ENCODE data around the gene SDK2. TPM values are rescaled to one million over a fixed set of nuclear protein-coding genes. Genes with fewer than 3 reads are reported as not detected.

SDK2 gene
- polyA plus RNA-seq, 1 of the 3 experiments (the other 2 are of a cell fraction) = 0.02 TPM

GRCh38 chr17:73493956-73494926, 150.0 kb downstream of the SDK2 start:
- Histone ChIP-seq H3K9ac (no peak overlapping the region), H3K27ac (ENCODE audit: low read depth in 2 of 2, low read length in 1 of 2) (peak overlapping the region in 1 of 2 experiments; percentile 92; a peak in 2 of 4 replicates), H3K79me2 (ENCODE audit: insufficient read depth) (no peaks in the 10 kb centered on the region), H4K20me1 (ENCODE audit: insufficient read depth) (no peaks in the 10 kb centered on the region), H3K4me3 (ENCODE audit: low read depth in 2 of 2, low read length in 1 of 2) (no peak overlapping the region), H2AFZ (ENCODE audit: low read depth) (no peak overlapping the region), H3K4me1 (ENCODE audit: control insufficient read depth in 1 of 2, insufficient read depth in 2 of 2, low read depth in 1 of 2, low read length in 1 of 2) (peaks cover 0 to 65% of the 10 kb centered on the region in 2 experiments; a peak in 2 of 4 replicates), H3K9me3 (no peaks in the 10 kb centered on the region), H3K4me2 (no peak overlapping the region), H3K9me2 (no peaks in the 10 kb centered on the region), H3K36me3 (replicated peaks in 1 of 2; ENCODE audit: control insufficient read depth in 1 of 2, insufficient read depth in 2 of 2, low read length in 1 of 2) (no peaks in the 10 kb centered on the region), H3F3A (replicated peaks; ENCODE audit: insufficient read depth) (no peaks in the 10 kb centered on the region), H3K27me3 (ENCODE audit: insufficient read depth) (no peaks in the 10 kb centered on the region)
- TF ChIP-seq MXI1 (IDR thresholded peaks at IDR 0.05; ENCODE audit: low read depth, low read length) = no peak
- no peak for TF ChIP-seq NRF1 (IDR thresholded peaks at IDR 0.05; ENCODE audit: low read depth, low read length)
- TF ChIP-seq RCOR1 (IDR thresholded peaks at IDR 0.05; ENCODE audit: low read length) = no peak
- no peak for TF ChIP-seq REST (IDR thresholded peaks at IDR 0.05; ENCODE audit: low read depth, low read length)
- no peak for TF ChIP-seq TCF12 (IDR thresholded peaks at IDR 0.05)
- no peak for TF ChIP-seq TAF1 (IDR thresholded peaks at IDR 0.05; ENCODE audit: borderline replicate concordance, low read depth, low read length)
- POLR2A ChIA-PET = interaction anchor here (2.8 kb wide), 1 partner anchor 20 kb away, joined by 8 read pairs; no protein-coding TSS in a partner anchor
- CTCF ChIA-PET = interaction anchor here (1.1 to 7.3 kb wide), 8 partner anchors 13 to 154 kb away, joined by 3 to 46 read pairs (median 6); no protein-coding TSS in a partner anchor
- WGBS (ENCODE audit: low lambda C conversion rate) = 32% methylated on average over 20 of the region's 24 CpGs
- peak; percentile 47 for DNase-seq

GRCh38 chr17:73492821-73493814, 151.1 kb downstream of the SDK2 start:
- H3K4me1 ChIP-seq (ENCODE audit: control insufficient read depth in 1 of 2, insufficient read depth in 2 of 2, low read depth in 1 of 2, low read length in 1 of 2) = peaks cover 0 to 59% of the 10 kb centered on the region in 2 experiments; a peak in 2 of 4 replicates
- H3K9ac ChIP-seq = no peak overlapping the region
- H3F3A ChIP-seq (replicated peaks; ENCODE audit: insufficient read depth) = no peaks in the 10 kb centered on the region
- H3K9me3 ChIP-seq = no peaks in the 10 kb centered on the region
- H3K27me3 ChIP-seq (ENCODE audit: insufficient read depth) = no peaks in the 10 kb centered on the region
- H3K79me2 ChIP-seq (ENCODE audit: insufficient read depth) = no peaks in the 10 kb centered on the region
- DNase-seq = peak; percentile 93
- no peak overlapping the region; a peak in 1 of 4 replicates for H3K4me3 ChIP-seq (ENCODE audit: low read depth in 2 of 2, low read length in 1 of 2)
- H3K36me3 ChIP-seq (replicated peaks in 1 of 2; ENCODE audit: control insufficient read depth in 1 of 2, insufficient read depth in 2 of 2, low read length in 1 of 2) = no peaks in the 10 kb centered on the region
- CTCF ChIA-PET = interaction anchor here (1.1 to 7.3 kb wide), 12 partner anchors 15 to 263 kb away, joined by 3 to 46 read pairs (median 4); no protein-coding TSS in a partner anchor
- 21% methylated on average over 22 of the region's 22 CpGs for WGBS (ENCODE audit: low lambda C conversion rate)
- H2AFZ ChIP-seq (ENCODE audit: low read depth) = no peak overlapping the region
- POLR2A ChIA-PET = interaction anchor here (2.8 kb wide), 1 partner anchor 19 kb away, joined by 8 read pairs; no protein-coding TSS in a partner anchor
- H4K20me1 ChIP-seq (ENCODE audit: insufficient read depth) = no peaks in the 10 kb centered on the region
- H3K9me2 ChIP-seq = no peaks in the 10 kb centered on the region
- H3K4me2 ChIP-seq = no peak overlapping the region
- H3K27ac ChIP-seq (ENCODE audit: low read depth in 2 of 2, low read length in 1 of 2) = peak overlapping the region in 1 of 2 experiments; percentile 92; a peak in 2 of 4 replicates
- no peak for TF ChIP-seq USF1 (IDR thresholded peaks at IDR 0.05; ENCODE audit: borderline replicate concordance, low read depth)
- peak; percentile 32 for TF ChIP-seq RAD21 (IDR thresholded peaks at IDR 0.05; ENCODE audit: low read length)
- no peak; the same call in 1 of the 2 replicates for TF ChIP-seq IRF3 (IDR thresholded peaks at IDR 0.05; ENCODE audit: low read depth, low read length)
- peak; percentile 66 for TF ChIP-seq NFIC (IDR thresholded peaks at IDR 0.05; ENCODE audit: borderline replicate concordance)
- TF ChIP-seq GABPA (IDR thresholded peaks at IDR 0.05; ENCODE audit: low read depth) = no peak
- TF ChIP-seq REST (IDR thresholded peaks at IDR 0.05; ENCODE audit: low read depth, low read length) = no peak
- TF ChIP-seq MEF2A (IDR thresholded peaks at IDR 0.05; ENCODE audit: borderline replicate concordance, low read depth) = no peak
